ENCODE measurements around the gene TRIO.

Gene TRIO

GRCh38 chr5:14252793-14253192 is 109.7 kb downstream of the TRIO start:
- DNase-seq: no peak

DNA sequence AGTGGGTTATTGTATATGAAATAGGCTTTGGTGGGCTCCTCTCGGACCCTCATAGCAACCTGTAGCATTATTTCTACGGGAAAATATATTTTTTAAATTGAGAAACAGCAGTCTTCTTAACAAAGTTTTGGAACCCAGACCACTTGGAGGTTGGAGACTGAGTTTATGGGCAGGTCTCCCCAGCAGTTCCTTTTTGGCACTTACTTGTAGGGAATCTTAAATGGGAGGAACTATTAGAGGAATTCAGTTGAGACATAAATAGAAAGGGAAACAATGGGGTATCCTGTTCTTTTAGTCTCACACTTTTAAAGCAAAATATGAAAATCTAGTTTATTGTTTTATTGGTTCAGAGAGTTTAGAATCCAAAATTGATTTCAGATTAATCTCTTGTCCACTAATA is 111.5 kb downstream of the TRIO start:
- no peak for DNase-seq

DNA sequence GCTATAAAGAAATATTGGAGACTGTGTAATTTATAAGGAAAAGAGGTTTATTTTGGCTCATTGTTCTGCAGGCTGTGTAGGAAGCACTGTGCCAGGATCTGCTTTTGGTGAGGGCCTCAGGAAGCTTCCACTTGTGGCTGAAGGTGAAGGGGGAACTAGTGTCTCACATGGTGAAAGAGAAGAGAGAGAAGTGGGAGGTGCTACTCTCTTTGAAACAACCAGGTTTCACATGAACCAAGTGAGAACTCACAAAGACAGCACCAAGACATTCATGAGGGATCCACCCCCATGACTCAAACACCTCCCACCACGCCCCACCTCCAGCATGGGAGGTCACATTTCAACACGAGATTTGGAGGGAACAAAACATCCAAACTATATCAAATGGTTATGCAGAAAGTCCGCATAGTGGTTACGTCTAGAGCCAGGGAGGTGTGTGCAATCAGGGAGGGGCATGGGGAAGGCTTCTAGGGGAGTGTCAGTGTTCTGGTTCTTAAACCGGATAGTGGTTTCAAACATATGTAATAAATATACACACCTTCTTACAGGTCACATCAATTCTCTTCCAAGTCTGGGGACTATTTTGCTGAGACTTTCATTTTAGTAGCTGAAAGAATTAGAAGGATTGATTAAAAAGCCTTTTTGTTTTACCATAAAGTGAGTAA is 113.0 kb downstream of the TRIO start:
- no peak for DNase-seq

GRCh38 chr5:14256756-14257393 is 113.7 kb downstream of the TRIO start:
- DNase-seq: no peak

- DNase-seq: peak; percentile 82
These were observed 114.9 kb downstream of the TRIO start for GRCh38 chr5:14257995-14258403.

- no peak for DNase-seq
These were observed 115.7 kb downstream of the TRIO start for GRCh38 chr5:14258840-14259239.

GRCh38 chr5:14260637-14261036 is 117.5 kb downstream of the TRIO start:
- no peak for DNase-seq

GRCh38 chr5:14261235-14261634 is 118.1 kb downstream of the TRIO start:
- DNase-seq: no peak

- no peak for DNase-seq
These were observed 118.9 kb downstream of the TRIO start for GRCh38 chr5:14261856-14262611.

- no peak for DNase-seq
These were observed 120.0 kb downstream of the TRIO start for GRCh38 chr5:14263113-14263512.

DNA sequence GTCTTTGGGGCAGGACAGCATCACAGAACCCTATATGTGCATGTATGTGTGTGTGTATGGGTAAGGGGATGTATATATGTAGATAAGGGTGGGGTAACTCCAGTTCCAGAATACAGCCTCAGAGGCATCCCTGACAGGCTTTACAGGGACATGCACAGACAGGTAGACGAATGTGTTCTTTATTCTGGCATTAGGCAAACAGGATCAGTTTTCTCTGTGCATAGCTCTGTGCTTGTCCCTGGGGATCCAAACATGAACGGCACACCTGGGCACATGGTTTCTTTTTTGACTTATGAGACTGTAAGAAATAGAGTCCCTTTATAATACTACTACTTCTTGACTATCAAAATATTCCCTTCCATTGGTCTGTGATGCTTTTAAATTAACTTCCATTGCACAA is 120.6 kb downstream of the TRIO start:
- peak; percentile 87 for DNase-seq

- DNase-seq: peak; percentile 98
These were observed 121.6 kb downstream of the TRIO start for GRCh38 chr5:14264605-14265316.

- no peak for DNase-seq
These were observed 122.4 kb downstream of the TRIO start for GRCh38 chr5:14265570-14265969.

- DNase-seq: no peak
These were observed 123.0 kb downstream of the TRIO start for GRCh38 chr5:14266171-14266570.

DNA sequence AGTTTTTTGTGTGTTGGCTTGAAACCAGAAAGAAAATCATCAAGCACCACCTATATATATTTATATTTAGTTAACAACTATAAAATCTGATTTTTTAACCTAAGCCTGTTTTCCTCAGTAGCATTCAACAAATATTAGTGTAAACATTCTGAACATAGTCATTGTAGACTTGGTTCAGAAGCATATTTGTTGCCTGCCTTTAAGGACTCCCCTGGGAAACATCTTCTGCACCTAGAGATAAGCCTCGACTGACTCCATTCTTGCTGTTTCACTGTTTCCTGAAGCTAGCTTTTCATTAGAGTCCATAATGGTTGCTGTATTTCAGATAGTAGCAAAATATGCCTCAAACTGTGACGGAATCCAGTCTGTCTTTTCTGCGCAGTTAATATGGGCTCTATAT is 123.5 kb downstream of the TRIO start:
- no peak for DNase-seq

- no peak for DNase-seq
These were observed 124.2 kb downstream of the TRIO start for GRCh38 chr5:14267166-14267838.

GRCh38 chr5:14267991-14268708 is 125.0 kb downstream of the TRIO start:
- DNase-seq: no peak

- DNase-seq: no peak
These were observed 125.6 kb downstream of the TRIO start for GRCh38 chr5:14268738-14269137.

GRCh38 chr5:14269395-14269794 is 126.3 kb downstream of the TRIO start:
- DNase-seq: no peak

DNA sequence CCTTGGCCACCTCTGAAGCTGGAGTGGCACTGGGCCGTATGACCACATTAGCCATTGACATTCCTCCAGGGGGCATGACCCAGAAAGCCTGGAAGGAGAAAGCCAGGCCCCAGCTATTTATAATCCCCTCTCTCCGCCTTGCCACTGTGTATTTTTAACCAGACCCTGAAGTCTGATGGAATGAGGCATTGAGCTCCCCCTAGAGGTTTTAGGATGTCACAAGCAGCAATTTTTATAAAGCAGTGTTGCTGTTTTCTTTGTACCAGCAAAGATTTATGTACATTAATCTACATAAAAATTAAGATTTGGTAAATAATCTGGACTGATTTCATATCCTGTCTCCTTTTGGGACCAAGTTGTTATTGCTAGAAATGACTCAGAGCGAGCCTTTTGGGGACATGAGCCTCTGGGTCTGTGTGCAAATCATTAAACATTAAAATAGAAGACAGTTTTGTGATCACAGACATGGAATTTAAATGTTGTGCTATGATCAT is 127.1 kb downstream of the TRIO start:
- peak; percentile 81 for DNase-seq

- no peak for DNase-seq
These were observed 129.5 kb downstream of the TRIO start for GRCh38 chr5:14272548-14273205.
